Heart left ventricle (tissue), 13 donors: ENCODE data around the gene KIF2C.

Experiments
- CTCF ChIP-seq, 12 donors: fragments of 200-600 bp; sonication (generic) in 4 of 12; IDR thresholded peaks; one replicate each; pipeline versions ENCODE4 v1.5.0 to v1.8.0; 2018 to 2022; ENCODE audit warnings: antibody characterized with exemption in 12 of 12, mild to moderate bottlenecking in 5 of 12
- POLR2A ChIP-seq, 2 donors: fragments of 450-650 bp; IDR thresholded peaks; one replicate each; pipeline ENCODE4 v1.6.1; 2017; ENCODE audit warnings: antibody characterized with exemption in 2 of 2, mild to moderate bottlenecking in 2 of 2, moderate library complexity in 2 of 2
- donor health status: ischemic (EF 13 %, LVEDD 7.1; RV severe dilation, severe dysfunction).
- donor health status: DM: no; HTN: yes; CAD: no.
- donor health status: DM: no; HTN: no; CAD: no.
- donor health status: ischemic (EF 25% LVEDD 6.9; RV normal size, moderate dysfunction).
- donor health status: ischemic (EF 25% LVEDD 5.7; RV mildly dilated, moderate dysfunction).
- donor health status: ischemic (EF 35%, LVEDD 5.7; RV mildly dilated, moderate dysfunction).
- donor health status: nonischemic (EF 11% LVEDD 7.7; RV severe dilation, severe dysfunction).
- donor health status: DM: yes; HTN: yes; CAD: no.
- donor health status: PGD.
- donor health status: ischemic (EF 29% LVEDD 5.4; RV normal size, mild dysfunction).
- donor health status: nonischemic (EF 23%, LVEDD 6.1; RV moderate dilation, normal function).

DNA sequence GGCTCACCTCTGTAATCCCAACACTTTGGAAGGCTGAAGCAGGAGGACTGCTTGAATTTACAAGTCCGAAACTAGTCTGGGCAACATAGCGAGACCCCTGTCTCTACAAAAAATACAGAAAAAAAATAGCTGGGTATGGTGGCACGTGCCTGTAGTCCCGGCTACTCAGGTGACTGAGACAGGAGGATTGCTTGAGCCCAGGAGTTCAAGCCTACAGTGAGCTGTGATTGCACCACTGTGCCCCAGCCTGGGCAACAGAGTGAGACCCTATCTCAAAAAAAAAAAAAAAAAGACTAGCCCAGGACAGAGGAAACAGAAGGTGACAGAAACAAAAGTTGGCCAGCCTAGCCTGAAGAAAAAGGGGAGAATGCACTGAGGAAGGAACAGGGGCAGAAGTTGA is 44.0 kb upstream of the KIF2C start:
- TF ChIP-seq CTCF (IDR thresholded peaks at IDR 0.05) = no peak
- TF ChIP-seq POLR2A (IDR thresholded peaks at IDR 0.05) = no peak
